22Rv1 (cell line): ENCODE data around the gene MARK4.
"Not testable (repeated sequence)": the region's sequence is repeated elsewhere in the genome, so short reads cannot be mapped to it uniquely, and the experiment has no call there.

Source experiments
- H3K27ac ChIP-seq: fragments of 450-650 bp; 2 replicates; pipeline ENCODE4 v1.5.1; 2017
- ZFX ChIP-seq: fragments of 450-650 bp; IDR thresholded peaks from 2 replicates; pipeline ENCODE4 v1.6.1; 2017; ENCODE audit warnings: antibody characterized with exemption, borderline replicate concordance
- TF ChIP-seq, protein P1 (sequence below): fragments of 450-650 bp; IDR thresholded peaks from 2 replicates; pipeline ENCODE4 v1.5.1; 2017; ENCODE audit warnings: mild to moderate bottlenecking

Gene MARK4

GRCh38 chr19:45327404-45328143, 76.5 kb downstream of the MARK4 start:
- TF ChIP-seq ZFX: no peak
- TF ChIP-seq, protein P1, sequence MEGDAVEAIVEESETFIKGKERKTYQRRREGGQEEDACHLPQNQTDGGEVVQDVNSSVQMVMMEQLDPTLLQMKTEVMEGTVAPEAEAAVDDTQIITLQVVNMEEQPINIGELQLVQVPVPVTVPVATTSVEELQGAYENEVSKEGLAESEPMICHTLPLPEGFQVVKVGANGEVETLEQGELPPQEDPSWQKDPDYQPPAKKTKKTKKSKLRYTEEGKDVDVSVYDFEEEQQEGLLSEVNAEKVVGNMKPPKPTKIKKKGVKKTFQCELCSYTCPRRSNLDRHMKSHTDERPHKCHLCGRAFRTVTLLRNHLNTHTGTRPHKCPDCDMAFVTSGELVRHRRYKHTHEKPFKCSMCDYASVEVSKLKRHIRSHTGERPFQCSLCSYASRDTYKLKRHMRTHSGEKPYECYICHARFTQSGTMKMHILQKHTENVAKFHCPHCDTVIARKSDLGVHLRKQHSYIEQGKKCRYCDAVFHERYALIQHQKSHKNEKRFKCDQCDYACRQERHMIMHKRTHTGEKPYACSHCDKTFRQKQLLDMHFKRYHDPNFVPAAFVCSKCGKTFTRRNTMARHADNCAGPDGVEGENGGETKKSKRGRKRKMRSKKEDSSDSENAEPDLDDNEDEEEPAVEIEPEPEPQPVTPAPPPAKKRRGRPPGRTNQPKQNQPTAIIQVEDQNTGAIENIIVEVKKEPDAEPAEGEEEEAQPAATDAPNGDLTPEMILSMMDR: no peak
- no peak overlapping the region for H3K27ac ChIP-seq

GRCh38 chr19:45331411-45331810, 80.3 kb downstream of the MARK4 start:
- no peak for TF ChIP-seq ZFX
- TF ChIP-seq, protein P1: no peak
- H3K27ac ChIP-seq: no peak overlapping the region

DNA sequence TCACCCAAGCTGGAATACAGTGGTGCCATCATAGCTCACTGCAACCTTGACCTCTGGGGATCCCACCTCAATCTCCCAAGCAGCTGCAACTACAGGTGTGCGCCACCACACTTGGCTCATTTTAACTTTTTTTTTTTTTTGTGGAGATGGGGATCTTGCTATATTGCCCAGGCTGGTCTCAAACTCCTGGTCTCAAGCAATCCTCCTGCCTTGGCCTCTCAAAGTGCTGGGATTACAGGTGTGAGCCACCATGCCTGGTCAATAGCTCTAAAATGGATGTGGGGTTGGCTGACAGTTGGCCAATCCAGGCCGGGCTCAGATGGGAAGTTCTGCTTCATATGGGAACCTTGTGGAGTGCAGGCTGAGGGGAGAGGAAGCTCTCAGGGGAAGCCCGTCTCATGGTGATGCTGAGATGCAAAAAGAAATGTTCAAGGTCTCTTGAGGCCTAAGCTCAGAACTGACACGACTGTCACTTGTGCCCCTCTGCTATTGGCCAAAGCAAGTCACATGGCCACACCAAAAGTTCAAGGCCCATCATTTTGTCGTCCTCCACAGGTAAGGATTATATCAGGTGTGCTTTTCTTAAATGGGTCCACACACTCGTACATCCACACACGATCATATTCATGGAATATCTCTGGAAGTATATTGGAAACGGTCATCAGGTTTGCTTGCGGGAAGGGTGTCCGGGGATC, 82.7 kb downstream of the MARK4 start:
- no peak overlapping the region for H3K27ac ChIP-seq
- no peak for TF ChIP-seq ZFX
- TF ChIP-seq, protein P1: no peak

GRCh38 chr19:45334881-45335280, 83.8 kb downstream of the MARK4 start:
- not testable (repeated sequence) for H3K27ac ChIP-seq

- TF ChIP-seq ZFX: no peak
- TF ChIP-seq, protein P1: no peak
- no peak overlapping the region for H3K27ac ChIP-seq
Measured at GRCh38 chr19:45336696-45337251, 85.7 kb downstream of the MARK4 start.

DNA sequence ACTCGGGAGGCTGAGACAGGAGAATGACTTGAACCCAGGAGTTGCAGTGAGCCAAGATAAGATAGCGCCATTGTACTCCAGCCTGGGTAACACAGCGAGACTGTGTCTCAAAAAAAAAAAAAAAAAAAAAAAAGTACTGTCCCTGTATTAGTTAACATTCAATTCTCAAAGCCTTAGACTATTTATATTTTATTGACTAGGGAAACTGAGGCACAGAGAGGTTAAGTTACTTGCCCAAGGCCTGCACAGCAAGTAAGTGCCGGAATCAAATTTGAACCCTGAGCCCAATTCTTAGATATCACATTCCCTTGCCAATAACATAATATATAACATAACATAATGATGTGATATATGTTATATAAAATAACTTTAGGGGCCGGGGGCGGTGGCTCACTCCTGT, 88.6 kb downstream of the MARK4 start:
- no peak overlapping the region for H3K27ac ChIP-seq
- TF ChIP-seq ZFX: no peak

DNA sequence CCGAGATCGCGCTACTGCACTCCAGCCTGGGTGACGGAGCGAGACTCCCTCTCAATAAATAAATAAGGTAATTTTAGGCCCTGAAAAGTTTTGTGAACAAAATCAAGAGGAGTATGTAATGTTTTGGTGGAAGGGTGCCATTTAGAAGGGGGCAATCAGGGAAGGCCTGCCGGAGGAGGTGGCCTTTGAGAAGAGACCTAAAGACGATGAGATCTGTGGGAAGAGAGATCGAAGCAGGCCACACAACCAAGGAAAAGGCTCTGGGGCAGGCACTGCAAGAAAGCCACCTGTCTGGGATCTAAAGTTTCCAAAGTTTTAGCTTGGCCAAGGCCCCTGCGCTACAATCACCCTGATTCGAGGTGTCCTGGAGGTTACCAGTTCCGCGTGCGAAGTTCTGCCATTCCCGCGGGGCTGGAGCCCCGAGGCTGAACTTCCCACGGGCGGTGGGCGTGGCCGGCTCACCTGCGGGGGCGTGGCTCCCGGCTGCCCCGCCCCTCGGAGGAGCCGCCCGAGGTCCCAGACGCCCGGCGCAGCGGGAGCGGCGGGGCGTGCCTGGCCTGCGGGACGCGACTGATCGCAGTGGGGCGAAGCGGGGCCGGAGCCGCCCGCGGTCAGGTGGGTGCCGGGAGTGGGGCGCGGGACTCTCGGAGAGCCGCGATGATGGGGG, 89.3 kb downstream of the MARK4 start, which contains the start of gene KLC3:
Gene KLC3 (plus strand): TSS at position 519 of the 667 bp plus-strand sequence. CDS start 4,792 bp downstream, outside the sequence.
- TF ChIP-seq, protein P1: no peak
- TF ChIP-seq ZFX: no peak
- peak within 1 kb of the TSS; percentile 34 for H3K27ac ChIP-seq

GRCh38 chr19:45340899-45341453, 89.9 kb downstream of the MARK4 start:
- peak overlapping the region; percentile 34 for H3K27ac ChIP-seq
- TF ChIP-seq ZFX: no peak
- TF ChIP-seq, protein P1: no peak
